Neural cell (in vitro differentiated cells): ENCODE measurements around the gene TEKT3.

ENCODE experiments used
- MXI1 ChIP-seq: fragments of 450-650 bp; conservative IDR thresholded peaks from 2 replicates; pipeline ENCODE4 v1.6.1; 2014; ENCODE audit warnings: antibody characterized with exemption, mild to moderate bottlenecking; ENCODE audit not compliant: poor library complexity, severe bottlenecking
- RAD21 ChIP-seq: fragments of 450-650 bp; conservative IDR thresholded peaks from 2 replicates; pipeline ENCODE4 v1.6.1; 2014; ENCODE audit warnings: antibody characterized with exemption, mild to moderate bottlenecking, moderate library complexity
- TAF1 ChIP-seq: IDR thresholded peaks from 2 replicates; pipeline ENCODE4 v1.6.1; 2012; ENCODE audit warnings: low read depth
- TF ChIP-seq, protein P1 (sequence below): fragments of 450-650 bp; IDR thresholded peaks from 2 replicates; pipeline ENCODE4 v1.5.1; 2014; ENCODE audit warnings: antibody characterized with exemption, mild to moderate bottlenecking, moderate library complexity; ENCODE audit not compliant: poor library complexity, severe bottlenecking

DNA sequence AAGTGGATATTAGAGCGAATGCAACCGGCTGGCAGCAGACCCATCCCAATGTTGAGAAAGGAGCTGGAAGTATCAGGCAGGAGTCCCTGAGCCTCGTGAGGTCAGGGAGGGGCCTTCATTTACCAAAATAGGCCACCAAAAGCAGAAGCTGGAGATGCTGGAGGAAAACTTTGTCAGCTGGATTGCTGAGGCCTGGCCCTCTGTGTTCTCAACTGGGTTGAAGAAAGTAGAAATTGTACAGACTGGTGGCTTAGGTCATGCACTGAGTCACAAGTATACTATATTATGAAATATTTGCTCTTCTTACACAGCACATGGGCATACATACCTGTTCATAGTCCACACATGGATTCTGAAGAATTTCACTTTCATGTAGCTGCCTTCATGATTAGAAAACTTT, 23.2 kb upstream of the TEKT3 start:
- TF ChIP-seq, protein P1, sequence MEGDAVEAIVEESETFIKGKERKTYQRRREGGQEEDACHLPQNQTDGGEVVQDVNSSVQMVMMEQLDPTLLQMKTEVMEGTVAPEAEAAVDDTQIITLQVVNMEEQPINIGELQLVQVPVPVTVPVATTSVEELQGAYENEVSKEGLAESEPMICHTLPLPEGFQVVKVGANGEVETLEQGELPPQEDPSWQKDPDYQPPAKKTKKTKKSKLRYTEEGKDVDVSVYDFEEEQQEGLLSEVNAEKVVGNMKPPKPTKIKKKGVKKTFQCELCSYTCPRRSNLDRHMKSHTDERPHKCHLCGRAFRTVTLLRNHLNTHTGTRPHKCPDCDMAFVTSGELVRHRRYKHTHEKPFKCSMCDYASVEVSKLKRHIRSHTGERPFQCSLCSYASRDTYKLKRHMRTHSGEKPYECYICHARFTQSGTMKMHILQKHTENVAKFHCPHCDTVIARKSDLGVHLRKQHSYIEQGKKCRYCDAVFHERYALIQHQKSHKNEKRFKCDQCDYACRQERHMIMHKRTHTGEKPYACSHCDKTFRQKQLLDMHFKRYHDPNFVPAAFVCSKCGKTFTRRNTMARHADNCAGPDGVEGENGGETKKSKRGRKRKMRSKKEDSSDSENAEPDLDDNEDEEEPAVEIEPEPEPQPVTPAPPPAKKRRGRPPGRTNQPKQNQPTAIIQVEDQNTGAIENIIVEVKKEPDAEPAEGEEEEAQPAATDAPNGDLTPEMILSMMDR = no peak
- TF ChIP-seq RAD21 (no peak), MXI1 (no peak), TAF1 (no peak)
